Activated CD4-positive, alpha-beta T cell treated with anti-CD3 and anti-CD28 coated beads for 48 hours (primary cell): Measurements from ENCODE around the gene ATP13A1.
"Not testable (repeated sequence)": the region's sequence is repeated elsewhere in the genome, so short reads cannot be mapped to it uniquely, and the experiment has no call there.

Source experiments
- DNase-seq: peaks from one replicate; pipeline ENCODE4 v3.0.0-alpha.2; 2020

Gene ATP13A1

DNA sequence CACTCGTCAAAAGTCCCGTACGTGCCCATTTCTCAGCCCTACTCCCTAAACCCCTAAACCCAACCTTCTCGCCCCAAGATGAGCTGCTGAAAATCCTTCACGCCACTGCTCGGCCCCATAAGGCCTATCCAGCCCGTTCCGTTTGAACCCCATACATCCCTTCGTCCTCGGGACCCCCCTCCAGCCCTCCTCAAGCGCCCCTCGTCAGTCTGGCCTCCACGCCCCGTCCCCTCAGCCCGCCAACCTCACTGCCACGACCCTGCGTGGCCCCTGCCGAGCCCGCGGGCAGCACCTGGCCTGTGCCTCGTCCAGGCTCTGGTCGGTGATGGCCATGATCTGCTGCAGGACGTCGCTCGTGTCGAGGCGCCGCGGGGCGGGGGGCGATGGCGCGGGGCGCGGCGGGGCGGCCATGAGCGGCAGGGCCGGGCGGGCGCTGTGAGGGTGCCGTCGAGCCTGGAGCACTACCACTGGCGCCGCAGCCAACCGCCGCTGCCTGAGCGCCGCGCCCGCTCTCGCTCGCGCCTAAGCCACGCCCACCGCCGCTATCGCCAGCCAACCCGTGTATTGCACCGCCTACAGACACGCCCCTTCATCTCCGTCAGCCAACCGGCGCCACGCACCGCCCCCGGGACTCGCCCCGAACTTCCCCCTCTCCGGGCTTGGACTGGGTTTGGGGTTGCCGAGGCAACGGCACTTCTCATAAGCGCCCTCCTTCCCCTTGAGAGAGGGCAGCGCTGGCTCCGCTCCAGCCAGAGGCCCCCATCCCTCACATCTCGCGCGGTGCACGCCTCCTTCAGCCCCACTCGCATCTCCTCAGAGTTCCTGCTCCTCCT is 45.0 kb downstream of the ATP13A1 start, which contains the start of gene PBX4:
PBX4 (minus strand) TSS at position 469 of the 833 bp plus-strand sequence; CDS start at position 411, 58 bp downstream.
- peak; percentile 99 for DNase-seq

DNA sequence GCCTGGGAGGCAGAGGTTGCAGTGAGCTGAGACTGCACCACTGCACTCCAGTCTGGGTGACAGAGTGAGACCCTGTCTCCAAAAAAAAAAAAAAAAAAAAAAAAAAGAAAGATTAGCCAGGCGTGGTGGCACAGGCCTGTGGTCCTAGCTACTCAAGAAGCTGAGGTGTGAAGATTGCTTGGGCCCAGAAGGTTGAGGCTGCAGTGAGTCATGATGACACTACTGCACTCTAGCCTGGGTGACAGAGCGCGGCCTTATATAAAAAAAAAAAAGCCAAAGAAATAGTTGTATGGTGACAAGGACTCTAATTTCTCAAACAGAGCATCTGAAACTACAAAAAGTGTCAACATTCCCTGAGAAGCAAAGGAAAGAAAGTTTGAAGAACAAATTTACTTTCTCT is 48.4 kb downstream of the ATP13A1 start:
- DNase-seq, result peak; percentile 53

DNA sequence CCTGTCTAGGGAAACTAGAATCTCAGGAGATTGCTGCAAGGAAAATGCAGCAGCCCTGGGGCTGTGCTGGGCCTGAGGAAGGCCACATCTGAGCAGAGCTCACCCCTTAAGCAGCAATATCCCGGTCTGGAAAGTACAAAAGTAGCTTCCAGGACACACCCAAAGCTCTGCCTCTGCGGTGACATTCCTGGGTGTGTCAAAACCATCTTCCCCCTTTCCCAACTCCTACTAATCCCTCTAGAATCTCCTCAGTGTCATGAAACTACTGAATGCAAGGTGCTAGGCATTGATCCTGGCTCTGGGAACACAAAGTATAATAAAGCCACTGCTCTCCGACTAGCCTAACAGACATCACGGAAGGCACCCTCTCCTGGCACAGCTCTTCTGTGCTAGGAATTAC is 50.0 kb downstream of the ATP13A1 start:
- DNase-seq, result no peak

DNA sequence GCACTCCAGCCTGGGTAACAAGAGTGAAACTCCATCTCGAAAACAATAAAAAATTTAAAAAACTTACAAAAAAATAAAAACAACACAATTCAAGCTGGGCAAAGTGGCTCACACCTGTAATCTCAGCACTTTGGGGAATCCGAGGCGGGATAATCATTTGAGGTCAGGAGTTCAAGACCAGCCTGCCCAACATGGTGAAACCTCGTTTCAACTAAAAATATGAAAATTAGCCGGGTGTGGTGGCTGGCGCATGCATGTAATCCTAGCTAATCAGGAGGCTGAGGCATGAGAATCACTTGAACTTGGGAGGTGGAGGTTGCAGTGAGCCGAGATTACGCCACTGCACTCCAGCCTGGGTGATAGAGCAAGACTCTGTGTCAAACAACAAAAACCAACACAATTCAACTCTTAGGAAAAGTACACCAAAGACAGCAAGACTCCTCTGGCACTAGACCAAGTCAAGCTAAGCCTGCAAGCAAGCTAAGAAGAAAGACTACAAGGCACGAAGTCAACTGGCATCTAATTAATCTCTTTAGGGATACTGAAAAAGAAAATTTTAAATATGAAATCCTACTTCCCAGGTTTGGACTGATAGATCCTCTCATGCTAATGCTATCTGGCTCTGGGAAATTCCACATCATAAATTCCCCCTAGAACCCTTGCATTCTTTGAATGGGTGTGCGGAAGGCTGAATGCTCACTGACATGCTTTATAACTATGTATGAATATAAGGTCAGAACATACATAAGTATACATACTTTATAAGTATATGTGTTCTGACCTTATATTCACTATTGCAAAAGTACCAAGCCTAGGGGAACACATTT is 52.9 kb downstream of the ATP13A1 start:
- no peak for DNase-seq

DNA sequence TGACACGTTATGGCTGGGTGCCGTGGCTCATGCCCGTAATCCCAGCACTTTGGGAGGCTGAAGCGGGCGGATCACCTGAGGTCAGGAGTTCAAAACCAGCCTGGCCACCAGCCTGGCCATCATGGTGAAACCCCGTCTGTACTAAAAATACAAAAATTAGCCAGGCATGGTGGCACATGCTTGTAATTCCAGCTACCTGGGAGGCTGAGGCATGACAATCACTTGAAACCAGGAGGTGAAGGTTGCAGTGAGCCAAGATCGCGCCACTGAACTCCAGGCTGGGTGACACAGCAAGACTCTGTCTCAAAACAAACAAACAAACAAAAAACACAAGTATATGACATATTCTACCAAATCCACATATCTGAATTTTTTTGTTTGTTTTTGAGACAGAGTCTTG is 56.8 kb downstream of the ATP13A1 start:
- not testable (repeated sequence) for DNase-seq

DNA sequence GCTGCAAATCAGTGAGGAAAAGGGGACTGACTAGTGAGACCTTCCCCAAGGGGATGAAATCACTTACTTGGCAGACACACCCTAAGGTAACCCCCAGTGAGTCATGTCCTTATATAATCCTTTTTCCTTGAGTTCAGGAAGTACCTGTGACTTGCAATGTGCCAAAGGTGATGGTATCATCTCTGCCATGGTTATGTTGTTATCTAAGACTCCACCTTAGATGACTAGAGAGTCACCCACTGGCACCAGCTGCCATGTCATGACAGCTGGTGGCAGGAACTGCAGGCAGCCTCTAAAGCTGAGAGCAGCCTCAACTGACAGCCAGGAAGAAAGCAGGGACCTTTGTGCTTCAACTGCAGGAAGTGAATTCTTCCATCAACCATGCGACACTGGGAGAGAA is 57.5 kb downstream of the ATP13A1 start:
- peak; percentile 40 for DNase-seq

DNA sequence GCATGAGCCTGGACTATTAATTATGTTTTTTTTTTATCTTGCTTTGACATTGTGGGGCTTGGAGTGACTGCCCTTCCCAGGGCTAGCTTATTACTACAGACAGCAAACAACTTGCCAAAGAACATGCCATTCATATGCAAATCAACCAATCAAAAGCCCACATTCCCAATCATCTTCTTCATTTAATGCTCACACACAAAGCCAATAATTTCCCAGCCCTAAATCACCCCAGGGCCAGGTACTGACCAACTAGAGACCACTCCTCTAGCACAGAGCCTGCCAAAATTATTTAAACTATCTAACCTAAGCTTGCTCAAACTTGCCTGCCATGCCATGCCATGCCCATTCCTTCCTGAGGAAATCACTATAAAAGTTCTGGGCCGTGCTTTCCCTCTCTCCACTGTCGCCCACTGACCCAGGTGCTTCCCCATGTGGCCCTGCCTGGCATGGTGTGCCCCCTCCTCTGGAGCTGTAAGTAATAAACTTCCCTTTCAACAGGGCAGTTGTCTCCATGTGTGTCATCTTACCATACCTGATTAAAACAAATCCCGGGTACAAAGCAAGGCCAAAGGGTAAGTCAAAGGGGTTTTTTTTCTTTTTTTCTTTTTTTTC is 60.7 kb downstream of the ATP13A1 start:
- DNase-seq, result no peak

DNA sequence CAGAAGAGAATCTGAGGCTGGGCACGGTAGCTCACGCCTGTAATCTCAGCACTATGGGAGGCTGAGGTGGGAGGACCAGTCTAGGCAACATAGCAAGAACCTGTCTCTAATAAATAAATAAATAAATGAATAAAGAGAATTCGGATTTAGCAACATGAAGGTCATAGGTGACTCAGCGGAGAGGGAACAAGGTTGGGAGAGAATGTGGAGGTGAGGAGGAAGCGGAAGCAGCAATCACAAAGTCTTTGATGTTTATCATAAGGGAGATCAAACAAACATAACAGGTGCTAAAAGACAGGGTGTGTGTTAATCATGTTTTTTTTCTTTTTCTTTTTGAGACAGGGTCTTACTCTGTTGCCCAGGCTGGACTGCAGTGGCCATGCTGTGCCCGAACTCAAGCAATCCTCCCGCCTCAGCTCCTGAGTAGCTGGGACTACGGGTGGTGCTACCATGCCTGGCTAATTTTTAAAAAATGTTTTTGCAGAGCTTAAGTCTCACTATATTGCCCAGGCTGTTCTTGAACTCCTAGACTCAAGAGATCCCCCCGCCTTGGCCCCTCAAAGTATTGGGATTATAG is 61.3 kb downstream of the ATP13A1 start:
- peak; percentile 32 for DNase-seq

DNA sequence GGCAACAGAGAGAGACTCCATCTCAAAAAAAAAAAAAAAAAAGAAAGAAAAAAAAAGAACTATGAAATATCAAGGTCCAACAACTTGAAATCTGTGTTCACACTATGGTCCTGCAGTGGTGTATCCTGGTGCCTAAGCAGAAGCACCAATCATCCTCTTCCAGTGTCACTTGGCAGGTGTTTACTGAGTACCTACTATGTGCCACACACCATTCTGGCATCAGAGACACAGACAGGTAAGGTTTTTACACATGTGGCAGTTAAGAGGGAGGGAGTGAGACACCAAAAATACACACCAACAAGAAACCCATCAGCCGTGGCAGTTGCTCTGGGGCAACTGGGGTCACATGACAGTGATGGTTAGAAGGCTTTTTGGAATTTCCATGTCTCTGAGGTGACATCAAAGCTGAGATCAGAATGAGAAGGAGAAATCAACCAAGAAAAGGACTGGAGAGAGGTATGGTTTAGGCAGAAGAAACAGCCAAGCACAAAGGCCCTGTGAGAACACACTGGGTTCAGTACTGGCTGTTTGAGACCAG is 62.6 kb downstream of the ATP13A1 start:
- DNase-seq, result no peak

DNA sequence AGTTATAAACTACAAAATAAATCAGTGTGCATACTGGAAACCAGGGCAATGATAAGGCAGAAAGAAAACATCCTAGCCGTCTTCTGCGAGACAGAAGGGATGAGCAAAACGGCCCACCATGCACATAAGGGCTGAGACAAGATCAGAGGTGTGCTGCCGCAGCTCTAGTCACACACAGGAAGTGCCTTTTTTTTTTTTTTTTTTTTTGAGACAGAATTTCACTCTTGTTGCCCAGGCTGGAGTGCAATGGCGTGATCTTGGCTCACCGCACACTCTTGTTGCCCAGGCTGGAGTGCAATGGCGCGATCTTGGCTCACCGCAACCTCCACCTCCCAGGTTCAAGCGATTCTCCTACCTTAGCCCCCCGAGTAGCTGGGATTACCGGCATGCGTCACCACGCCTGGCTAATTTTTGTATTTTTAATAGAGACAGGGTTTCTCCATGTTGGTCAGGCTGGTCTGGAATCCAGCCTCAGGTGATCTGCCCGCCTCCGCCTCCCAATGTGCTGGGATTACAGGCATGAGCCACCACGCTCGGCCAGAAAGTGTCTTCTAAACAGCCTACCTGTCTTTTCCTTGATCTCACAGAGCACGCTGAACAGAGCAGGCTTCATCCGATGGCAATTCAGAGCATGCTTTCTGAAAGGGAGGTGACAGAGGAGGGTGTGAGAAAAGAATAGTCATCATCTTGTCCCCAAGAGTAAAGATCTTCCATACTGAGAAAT is 64.6 kb downstream of the ATP13A1 start:
- peak; percentile 71 for DNase-seq

DNA sequence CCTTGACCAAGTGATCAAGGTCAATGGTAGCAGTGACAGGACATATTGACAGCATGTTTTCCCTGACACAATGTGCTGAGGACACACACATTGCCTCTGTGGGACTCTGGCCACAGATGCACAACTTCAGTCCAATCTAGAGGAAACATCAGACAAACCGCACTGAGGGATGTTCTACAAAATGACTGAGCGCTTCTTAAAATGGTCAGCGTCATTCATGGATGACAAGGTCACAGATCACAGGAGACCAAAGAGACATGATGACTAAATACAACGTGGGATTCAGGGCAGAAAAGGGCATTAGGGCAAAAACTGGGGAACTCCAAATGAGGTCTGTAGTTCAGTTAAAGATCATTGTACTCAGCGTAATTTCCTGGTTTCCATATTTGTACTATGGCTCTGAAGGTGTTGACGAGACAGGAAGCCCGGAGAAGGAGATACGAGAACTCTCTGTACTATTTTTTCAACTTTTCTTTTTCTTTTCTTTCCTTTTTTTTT is 65.6 kb downstream of the ATP13A1 start:
- DNase-seq, result peak; percentile 64
